Occipital lobe (tissue), 2 donors: ENCODE measurements around the gene CEP104. TPM values are rescaled to one million over a fixed set of nuclear protein-coding genes. Genes with fewer than 3 reads are reported as not detected.
"Not testable (repeated sequence)": the region's sequence is repeated elsewhere in the genome, so short reads cannot be mapped to it uniquely, and the experiment has no call there.

Experiments used
- DNase-seq: peaks from one replicate; lab custom pipeline; 2025; lab: John Stamatoyannopoulos, UW
- total RNA-seq: library from RNA; depleted of rRNA; stranded (reverse); fragments of >200 nt; gene quantifications from one replicate; pipeline ENCODE4 v1.2.3, GENCODE V29; 2014

The CEP104 gene
- total RNA-seq, 1 donor from 2014 or later: 16.7 TPM

- DNase-seq: no peak
Measured at GRCh38 chr1:3825356-3825755, 31.7 kb downstream of the CEP104 start.

DNA sequence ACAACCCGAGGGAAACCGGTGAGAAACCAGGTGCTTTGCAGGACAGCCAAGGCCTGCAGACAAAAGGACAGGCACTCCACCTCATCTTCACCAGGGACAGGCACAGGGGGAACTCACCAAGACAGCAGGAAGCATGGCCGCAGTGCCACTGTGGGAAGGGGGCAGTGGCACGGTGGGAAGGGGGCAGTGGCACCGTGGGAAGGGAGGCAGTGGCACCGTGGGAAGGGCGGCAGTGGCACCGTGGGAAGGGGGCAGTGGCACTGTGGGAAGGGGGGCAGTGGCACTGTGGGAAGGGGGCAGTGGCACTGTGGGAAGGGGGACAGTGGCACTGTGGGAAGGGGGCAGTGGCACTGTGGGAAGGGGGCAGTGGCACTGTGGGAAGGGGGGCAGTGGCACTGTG, 32.4 kb downstream of the CEP104 start:
- DNase-seq: no peak

GRCh38 chr1:3822421-3822820, 34.6 kb downstream of the CEP104 start:
- DNase-seq: no peak

GRCh38 chr1:3821908-3822307, 35.1 kb downstream of the CEP104 start:
- DNase-seq: no peak

DNA sequence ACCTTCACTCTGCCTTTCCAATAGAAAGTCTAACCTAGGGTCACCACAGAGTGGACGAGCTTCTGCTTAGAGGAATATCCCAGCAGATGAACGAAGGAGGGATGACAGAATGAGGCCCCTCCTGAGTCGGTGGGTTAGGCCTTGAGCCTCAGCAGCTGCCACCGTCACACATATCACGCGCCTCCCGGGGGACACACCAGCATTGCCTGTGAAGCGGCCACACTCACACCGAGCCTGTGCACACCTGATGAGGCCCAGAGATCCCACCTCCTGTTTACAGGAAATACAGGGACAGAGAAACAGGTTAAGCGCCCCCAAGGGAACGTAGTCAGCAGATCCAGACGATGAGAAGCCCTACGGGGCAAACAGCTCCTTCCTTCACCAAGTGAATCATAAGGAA, 35.6 kb downstream of the CEP104 start:
- no peak for DNase-seq

DNA sequence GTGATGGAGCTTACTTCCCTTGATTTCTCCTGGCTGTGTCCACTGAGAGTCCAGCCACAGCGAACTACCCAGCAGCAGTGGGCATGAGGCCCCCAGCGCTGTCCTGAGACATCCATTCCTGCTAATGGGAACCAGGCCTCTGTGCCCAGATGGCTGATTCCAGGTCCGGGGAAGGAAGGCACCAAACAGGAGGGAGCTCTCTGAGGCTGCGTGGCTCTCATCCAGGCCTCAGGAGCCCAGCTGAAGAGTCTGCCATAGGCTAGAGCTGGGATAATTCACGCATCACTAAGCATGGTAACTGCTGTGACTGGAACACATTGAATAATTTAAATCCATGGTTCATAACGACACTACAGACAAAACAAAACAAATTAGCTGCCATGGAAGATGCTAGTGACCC, 36.0 kb downstream of the CEP104 start:
- no peak for DNase-seq

DNA sequence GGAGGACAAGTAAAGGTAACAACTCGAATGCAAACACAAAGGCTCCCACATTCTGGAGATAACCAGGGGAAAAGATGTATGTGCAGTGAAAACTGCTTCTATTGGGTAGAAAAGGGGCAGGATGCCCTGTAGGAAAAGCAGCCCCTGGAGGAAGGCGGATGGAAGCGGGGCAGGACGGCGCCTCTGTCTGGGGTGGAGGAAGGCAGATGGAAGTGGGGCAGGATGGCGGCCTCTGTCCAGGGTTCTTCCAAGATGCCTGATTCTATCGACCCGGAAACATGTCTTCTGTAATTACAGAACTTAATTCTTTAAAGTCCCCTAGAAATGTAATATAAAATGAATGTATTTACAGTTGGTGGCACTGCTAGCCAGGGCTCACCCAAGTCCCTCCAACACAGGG, 36.7 kb downstream of the CEP104 start:
- DNase-seq: no peak

- no peak for DNase-seq
Measured at GRCh38 chr1:3819771-3820200, 37.2 kb downstream of the CEP104 start.

GRCh38 chr1:3817821-3818597, 39.0 kb downstream of the CEP104 start:
- DNase-seq: no peak

DNA sequence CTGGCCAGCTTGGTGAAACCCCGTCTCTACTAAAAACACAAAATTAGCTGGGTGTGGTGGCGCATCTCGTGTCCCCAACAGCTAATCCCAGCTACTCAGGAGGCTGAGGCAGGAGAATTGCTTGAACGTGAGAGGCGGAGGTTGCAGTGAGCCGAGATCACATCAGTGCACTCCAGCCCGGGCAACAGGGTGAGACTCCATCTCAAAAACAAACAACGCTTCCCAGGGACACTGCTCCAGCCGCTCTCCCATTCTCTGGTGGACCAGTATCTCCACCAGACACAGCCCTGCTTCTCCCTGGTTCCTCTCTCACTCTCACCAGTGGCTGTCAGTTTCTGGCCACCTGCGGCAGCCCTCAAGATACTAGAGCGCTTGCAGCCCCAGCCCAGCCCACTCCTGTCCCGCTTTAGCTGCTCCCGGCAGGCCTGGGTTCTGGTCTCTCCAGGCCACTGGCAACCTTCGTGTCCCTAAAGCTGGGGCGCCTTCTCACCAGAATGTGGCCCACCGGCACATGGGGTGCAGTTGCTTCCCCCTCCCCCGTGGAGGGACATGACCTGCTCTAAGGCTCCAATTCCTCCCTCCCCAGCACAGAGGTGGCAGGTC, 39.8 kb downstream of the CEP104 start:
- no peak for DNase-seq

GRCh38 chr1:3816331-3817137, 40.5 kb downstream of the CEP104 start:
- no peak for DNase-seq

DNA sequence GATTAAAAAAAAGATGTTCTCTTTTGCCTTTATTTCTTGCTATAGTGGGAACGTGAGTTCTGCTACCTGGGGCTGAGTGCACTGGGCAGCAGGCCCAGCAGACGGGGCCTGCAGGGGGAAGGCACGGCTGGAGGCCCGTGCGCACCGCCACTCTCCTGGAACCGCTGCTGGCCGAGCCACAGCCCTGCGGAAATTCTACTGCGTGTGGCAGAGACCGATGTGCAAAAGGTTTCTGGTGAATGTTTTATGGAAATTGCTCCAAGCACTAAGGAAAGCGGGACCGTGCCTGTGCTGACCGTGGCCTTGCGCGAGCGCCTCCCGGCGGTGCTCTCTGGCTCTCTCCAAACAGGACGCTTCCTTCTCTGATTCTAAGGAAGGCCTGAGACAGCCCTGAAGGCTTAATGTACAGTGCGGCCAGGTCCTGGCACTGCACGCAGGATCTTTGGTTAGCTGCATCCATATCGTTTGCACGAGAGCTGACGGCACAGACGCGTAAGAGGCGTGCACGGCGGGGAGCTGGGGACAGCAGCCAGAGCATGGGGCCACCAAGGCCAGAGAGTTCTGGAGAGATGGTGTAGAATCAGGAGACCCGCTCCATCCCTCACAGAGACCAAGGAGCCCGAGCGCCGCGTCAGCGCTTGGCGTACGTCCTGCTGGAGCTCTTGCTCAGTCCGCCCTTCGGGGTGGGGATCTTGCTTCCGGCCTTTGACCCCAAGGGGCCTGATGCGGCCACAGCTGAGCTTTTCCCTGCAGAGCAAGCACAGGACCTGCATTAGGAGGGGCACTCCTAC, 42.0 kb downstream of the CEP104 start:
- no peak for DNase-seq

DNA sequence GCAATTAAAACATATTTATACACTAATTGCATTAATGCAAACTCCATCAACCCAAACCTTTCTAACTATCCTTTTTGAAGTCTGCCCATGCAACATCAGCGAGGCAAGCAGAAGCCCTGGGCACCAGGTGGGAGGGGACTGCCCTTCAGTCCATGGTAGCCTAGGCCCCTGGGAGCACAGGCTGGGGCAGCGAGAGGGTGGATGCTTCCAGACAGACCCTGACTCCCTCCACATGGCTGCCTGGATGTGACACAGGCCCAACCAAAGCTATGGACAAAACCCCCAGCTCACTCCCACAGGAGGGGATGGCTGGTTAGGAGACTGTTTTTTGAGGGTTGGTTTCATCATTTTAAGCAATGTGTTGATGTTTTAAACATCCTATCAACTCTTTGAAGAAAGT, 42.9 kb downstream of the CEP104 start:
- no peak for DNase-seq

GRCh38 chr1:3811595-3811911, 45.5 kb downstream of the CEP104 start:
- no peak for DNase-seq

GRCh38 chr1:3810149-3810761, 46.8 kb downstream of the CEP104 start:
- DNase-seq: not testable (repeated sequence)

DNA sequence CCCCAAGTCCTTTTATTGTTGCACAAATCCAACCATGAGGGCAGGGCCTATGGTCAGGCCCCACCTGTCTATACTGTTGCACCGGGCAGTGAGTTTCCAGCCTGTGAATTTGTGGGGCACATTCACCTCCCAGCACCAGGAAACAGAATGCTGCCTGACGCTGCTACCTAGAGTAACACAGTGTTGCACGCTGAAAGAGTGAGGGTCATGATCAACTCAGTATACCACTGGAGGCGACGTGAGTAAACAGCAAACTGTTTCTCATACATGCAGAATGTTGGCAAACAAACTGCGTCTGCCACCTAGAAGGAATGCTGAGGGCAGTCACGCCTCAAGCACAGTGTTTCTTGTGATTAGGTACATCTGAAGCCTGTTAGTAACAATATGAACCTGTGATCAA, 47.3 kb downstream of the CEP104 start:
- no peak for DNase-seq

DNA sequence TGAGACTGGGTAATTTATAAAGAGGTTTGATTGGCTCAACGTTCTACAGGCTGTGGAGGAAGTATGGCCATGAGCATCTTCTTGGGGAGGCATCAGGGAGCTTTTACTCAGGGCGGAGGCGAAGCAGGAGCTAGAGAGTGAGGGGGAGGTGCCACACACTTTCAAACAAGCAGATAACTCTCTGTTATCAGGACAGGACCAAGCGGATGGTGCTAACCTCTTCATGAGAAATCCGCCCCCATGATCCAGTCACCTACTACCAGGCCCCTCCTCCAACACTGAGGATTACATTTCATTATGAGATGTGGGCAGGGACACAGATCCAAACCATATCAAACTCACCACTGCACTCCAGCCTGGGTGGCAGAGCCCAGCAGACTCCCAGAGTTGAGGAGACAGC, 49.2 kb downstream of the CEP104 start:
- no peak for DNase-seq

GRCh38 chr1:3805038-3805437, 52.0 kb downstream of the CEP104 start:
- DNase-seq: no peak

- not testable (repeated sequence) for DNase-seq
Measured at GRCh38 chr1:3804627-3804944, 52.4 kb downstream of the CEP104 start.

DNA sequence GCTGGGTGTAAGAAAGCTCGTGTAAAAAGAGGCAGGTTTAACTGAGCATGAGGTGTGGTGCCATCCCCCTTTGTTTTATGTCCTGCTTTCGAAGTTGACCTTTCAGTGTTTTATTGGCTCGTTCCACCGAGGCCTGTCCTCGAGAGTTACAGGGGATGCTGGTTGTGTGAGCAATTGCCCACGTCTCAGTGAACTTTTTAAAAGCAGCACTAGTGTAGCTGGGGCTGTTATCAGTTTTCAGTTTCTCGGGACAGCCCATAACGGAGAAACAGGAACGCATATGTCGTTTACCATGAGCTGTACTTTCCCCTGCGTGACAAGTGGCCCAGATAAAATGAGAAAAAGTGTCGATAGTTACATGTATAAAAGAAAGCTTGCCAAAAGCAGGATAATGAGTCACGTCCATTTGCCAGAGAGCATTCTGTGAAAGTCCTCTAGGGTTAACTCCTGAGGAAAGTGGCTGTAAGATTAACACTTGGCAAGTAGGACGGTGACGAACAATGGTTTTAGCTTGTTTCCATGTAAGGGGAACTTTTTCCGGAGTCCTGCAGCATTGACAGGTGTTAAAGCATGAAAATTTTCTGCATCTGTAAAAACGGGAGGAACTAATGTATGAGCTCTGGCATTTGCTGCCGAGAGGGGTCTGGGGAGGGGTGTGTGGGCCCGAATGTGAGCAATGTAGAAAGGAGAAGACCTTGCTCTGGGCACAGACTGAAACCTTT, 52.9 kb downstream of the CEP104 start:
- no peak for DNase-seq

DNA sequence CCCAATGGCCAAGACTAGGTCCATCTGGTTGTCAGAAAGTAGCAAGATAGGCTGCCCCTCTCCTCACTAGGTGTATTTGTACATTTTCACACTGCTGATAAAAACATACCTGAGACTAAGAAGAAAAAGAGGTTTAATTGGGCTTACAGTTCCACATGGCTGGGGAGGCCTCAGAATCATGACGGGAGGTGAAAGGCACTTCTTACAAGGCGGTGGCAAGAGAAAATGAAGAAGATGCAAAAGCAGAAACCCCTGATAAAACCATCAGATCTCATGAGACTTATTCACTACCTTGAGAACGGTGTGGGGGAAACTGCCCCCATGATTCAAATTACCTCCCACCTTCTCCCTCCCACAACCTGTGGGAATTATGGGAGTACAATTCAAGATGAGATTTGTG, 56.2 kb downstream of the CEP104 start:
- DNase-seq: not testable (repeated sequence)
